Neuronal stem cell (in vitro differentiated cells): Measurements from ENCODE around the gene PARP15.

Experiments used
- DNase-seq: peaks from one replicate; pipeline ENCODE4 v3.0.0-alpha.2; 2013; ENCODE audit warnings: low spot score
- H2AFZ ChIP-seq: one replicate; pipeline ENCODE4 v1.6.1; 2013; ENCODE audit warnings: mild to moderate bottlenecking, low read length, inconsistent platforms
- H2AK5ac ChIP-seq: 2 replicates; pipeline ENCODE4 v1.6.1; 2013; ENCODE audit warnings: low read depth, mild to moderate bottlenecking, inconsistent platforms, low read length, moderate library complexity, mixed read lengths
- H2BK120ac ChIP-seq: 2 replicates; pipeline ENCODE4 v1.6.1; 2013; ENCODE audit warnings: low read depth, mild to moderate bottlenecking, inconsistent platforms, low read length, moderate library complexity, mixed read lengths
- H2BK12ac ChIP-seq: one replicate; pipeline ENCODE4 v1.6.1; 2013; ENCODE audit warnings: low read length, inconsistent platforms
- H2BK15ac ChIP-seq: 2 replicates; pipeline ENCODE4 v1.6.1; 2013; ENCODE audit warnings: mild to moderate bottlenecking, low read length, inconsistent platforms, mixed read lengths
- H2BK5ac ChIP-seq: one replicate; pipeline ENCODE4 v1.6.1; 2013; ENCODE audit warnings: inconsistent platforms, mild to moderate bottlenecking, low read length, moderate library complexity
- H3K14ac ChIP-seq: one replicate; pipeline ENCODE4 v1.6.1; 2013; ENCODE audit warnings: low read length, inconsistent platforms
- H3K18ac ChIP-seq: 2 replicates; pipeline ENCODE4 v1.6.1; 2013; ENCODE audit warnings: low read length, inconsistent platforms
- H3K23ac ChIP-seq: 2 replicates; pipeline ENCODE4 v1.6.1; 2013; ENCODE audit warnings: low read depth, mild to moderate bottlenecking, mixed read lengths, low read length, inconsistent platforms; ENCODE audit not compliant: poor library complexity
- H3K27ac ChIP-seq: replicated peaks from 3 replicates; pipeline ENCODE4 v1.5.1; 2013; ENCODE audit warnings: low read length, inconsistent platforms
- H3K27me3 ChIP-seq, 3 experiments: 2 replicates each; pipeline ENCODE4 v1.6.1; 2013; ENCODE audit warnings: low read length in 3 of 3, mild to moderate bottlenecking in 2 of 3, inconsistent platforms in 1 of 3, low read depth in 1 of 3, mixed read lengths in 1 of 3, moderate library complexity in 1 of 3; ENCODE audit not compliant: control insufficient read depth in 3 of 3, insufficient read depth in 3 of 3
- H3K36me3 ChIP-seq, 2 donors: replicated peaks in 1 of 2; 2 replicates each; pipeline ENCODE4 v1.6.1; 2013; ENCODE audit warnings: low read length in 2 of 2; ENCODE audit not compliant: control insufficient read depth in 2 of 2, insufficient read depth in 2 of 2
- H3K4ac ChIP-seq: 2 replicates; pipeline ENCODE4 v1.6.1; 2013; ENCODE audit warnings: inconsistent platforms, mild to moderate bottlenecking, low read length, moderate library complexity
- H3K4me1 ChIP-seq, 2 donors: 1 replicate in 1 of 2; 2 replicates in 1 of 2; pipeline ENCODE4 v1.6.1; 2013; ENCODE audit warnings: low read length in 2 of 2, low read depth in 1 of 2; ENCODE audit not compliant: control insufficient read depth in 2 of 2, insufficient read depth in 1 of 2
- H3K4me2 ChIP-seq: one replicate; pipeline ENCODE4 v1.6.1; 2013; ENCODE audit warnings: mild to moderate bottlenecking, low read length, inconsistent platforms; ENCODE audit not compliant: insufficient read depth, poor library complexity, severe bottlenecking
- H3K4me3 ChIP-seq, 2 donors: 2 replicates each; pipeline ENCODE4 v1.5.1; 2013; ENCODE audit warnings: low read length in 2 of 2, mild to moderate bottlenecking in 2 of 2, inconsistent platforms in 1 of 2, moderate library complexity in 1 of 2
- H3K79me1 ChIP-seq: one replicate; pipeline ENCODE4 v1.6.1; 2013; ENCODE audit warnings: low read depth, mild to moderate bottlenecking, inconsistent platforms, low read length, moderate library complexity
- H3K9ac ChIP-seq: one replicate; pipeline ENCODE4 v1.6.1; 2013; ENCODE audit warnings: mild to moderate bottlenecking, low read depth, low read length, inconsistent platforms; ENCODE audit not compliant: poor library complexity
- H3K9me3 ChIP-seq, 2 donors: replicated peaks in 1 of 2; 2 replicates each; pipeline versions ENCODE3 to v1.6.1; 2013; ENCODE audit warnings: low read length in 2 of 2, mild to moderate bottlenecking in 2 of 2, inconsistent platforms in 1 of 2, low read depth in 1 of 2, mixed read lengths in 1 of 2, moderate library complexity in 1 of 2; ENCODE audit not compliant: control insufficient read depth in 2 of 2, insufficient read depth in 1 of 2
- H4K8ac ChIP-seq: one replicate; pipeline ENCODE4 v1.6.1; 2013; ENCODE audit warnings: low read depth, mild to moderate bottlenecking, inconsistent platforms, low read length, moderate library complexity
- H4K91ac ChIP-seq: one replicate; pipeline ENCODE4 v1.6.1; 2013; ENCODE audit warnings: low read length, low read depth, mild to moderate bottlenecking, inconsistent platforms; ENCODE audit not compliant: poor library complexity
- WGBS, 2 donors: extraction: QIAGEN DNeasy Blood & Tissue Kit; methylation state at CpG; one replicate each; pipeline ENCODE4 v1.1.7; 2013; ENCODE audit warnings: missing lambda C conversion rate in 2 of 2, mixed read lengths in 1 of 2; ENCODE audit not compliant: insufficient read length in 2 of 2, insufficient replicate concordance in 1 of 2; ENCODE audit errors: extremely low coverage in 2 of 2; 5-methylcytosine and 5-hydroxymethylcytosine counted together

Gene PARP15

GRCh38 chr3:122668930-122669730 lies 91.7 kb downstream of the PARP15 start:
- H3K9ac ChIP-seq: no peak overlapping the region
- no peak overlapping the region for H2AFZ ChIP-seq
- H3K27ac ChIP-seq: no peak overlapping the region
- no peak overlapping the region for H3K4me2 ChIP-seq
- H3K23ac ChIP-seq: no peak overlapping the region
- no peak overlapping the region for H3K4me3 ChIP-seq
- peaks cover 0 to 2% (median 0%) of the 10 kb centered on the region in 3 experiments for H3K27me3 ChIP-seq
- no peak for DNase-seq
- H3K36me3 ChIP-seq: no peaks in the 10 kb centered on the region
- no peak overlapping the region for H2BK15ac ChIP-seq
- H3K79me1 ChIP-seq: no peaks in the 10 kb centered on the region
- no CpG with 5 or more reads among the region's 8 CpGs for WGBS, 2 donors
- no peak overlapping the region for H4K8ac ChIP-seq
- H2AK5ac ChIP-seq: no peak overlapping the region
- no peak overlapping the region for H3K14ac ChIP-seq
- H3K18ac ChIP-seq: no peak overlapping the region
- H2BK12ac ChIP-seq: no peak overlapping the region
- no peak overlapping the region for H2BK120ac ChIP-seq
- no peak overlapping the region for H2BK5ac ChIP-seq
- no peaks in the 10 kb centered on the region for H3K4me1 ChIP-seq
- H3K9me3 ChIP-seq: no peaks in the 10 kb centered on the region
- no peak overlapping the region for H3K4ac ChIP-seq
- H4K91ac ChIP-seq: no peak overlapping the region

- no peak overlapping the region for H2AFZ ChIP-seq
These were observed 94.1 kb downstream of the PARP15 start for GRCh38 chr3:122671553-122671952.

DNA sequence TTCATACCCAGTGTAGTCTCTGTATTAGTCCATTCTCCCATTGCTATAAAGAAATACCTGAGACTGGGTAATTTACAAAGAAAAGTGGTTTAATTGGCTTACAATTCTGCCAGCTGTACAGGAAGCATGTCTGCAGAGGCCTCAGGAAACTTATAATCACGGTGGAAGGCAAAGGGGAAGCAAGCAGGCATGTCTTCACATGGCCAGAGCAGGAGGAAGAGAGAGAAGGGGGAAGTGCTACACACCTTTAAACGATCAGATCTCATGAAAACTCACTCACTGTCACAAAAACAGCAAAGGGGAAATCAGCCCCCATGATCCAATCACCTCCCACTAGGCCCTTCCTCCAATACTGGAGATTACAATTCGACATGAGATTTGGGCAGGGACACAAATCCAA lies 96.9 kb downstream of the PARP15 start:
- H4K91ac ChIP-seq: no peak overlapping the region
- H2BK12ac ChIP-seq: no peak overlapping the region
- WGBS, 2 donors: no CpG with 5 or more reads among the region's 3 CpGs
- no peak overlapping the region for H3K4me2 ChIP-seq
- H3K27ac ChIP-seq: no peak overlapping the region
- no peak overlapping the region for H2BK15ac ChIP-seq
- DNase-seq: no peak
- H2BK5ac ChIP-seq: no peak overlapping the region
- peak overlapping the region; percentile 57 for H2AFZ ChIP-seq
- H3K36me3 ChIP-seq: no peaks in the 10 kb centered on the region
- H3K9me3 ChIP-seq: no peaks in the 10 kb centered on the region
- peaks cover 0 to 12% (median 3%) of the 10 kb centered on the region in 3 experiments for H3K27me3 ChIP-seq
- H3K79me1 ChIP-seq: no peaks in the 10 kb centered on the region
- no peak overlapping the region for H2BK120ac ChIP-seq
- H3K4me1 ChIP-seq: peaks cover 1% of the 10 kb centered on the region in 2 donors
- H3K9ac ChIP-seq: no peak overlapping the region
- H4K8ac ChIP-seq: no peak overlapping the region
- no peak overlapping the region for H3K4me3 ChIP-seq
- H3K23ac ChIP-seq: no peak overlapping the region
- no peak overlapping the region for H3K4ac ChIP-seq
- H3K18ac ChIP-seq: no peak overlapping the region
- no peak overlapping the region for H2AK5ac ChIP-seq
- H3K14ac ChIP-seq: no peak overlapping the region

More at GRCh38 chr3:122671553-122671952, 94.1 kb downstream of the PARP15 start:
- H3K79me1 ChIP-seq: no peaks in the 10 kb centered on the region
- no peak overlapping the region for H3K18ac ChIP-seq
- H3K4me2 ChIP-seq: no peak overlapping the region
- no peak overlapping the region for H3K14ac ChIP-seq
- H3K27ac ChIP-seq: no peak overlapping the region
- no peaks in the 10 kb centered on the region for H3K4me1 ChIP-seq
- no peak for DNase-seq
- H4K8ac ChIP-seq: no peak overlapping the region
- H3K4me3 ChIP-seq: no peak overlapping the region
- no peak overlapping the region for H3K4ac ChIP-seq
- H2BK120ac ChIP-seq: no peak overlapping the region
- H2BK5ac ChIP-seq: no peak overlapping the region
- no peak overlapping the region for H2AK5ac ChIP-seq
- no peak overlapping the region for H2BK12ac ChIP-seq
- no peaks in the 10 kb centered on the region for H3K36me3 ChIP-seq
- peaks cover 0 to 3% (median 2%) of the 10 kb centered on the region in 3 experiments for H3K27me3 ChIP-seq
- WGBS, 2 donors: no CpG with 5 or more reads among the region's 2 CpGs
- no peak overlapping the region for H3K9ac ChIP-seq
- H3K23ac ChIP-seq: no peak overlapping the region
- no peaks in the 10 kb centered on the region for H3K9me3 ChIP-seq
- H2BK15ac ChIP-seq: no peak overlapping the region
- H4K91ac ChIP-seq: no peak overlapping the region

DNA sequence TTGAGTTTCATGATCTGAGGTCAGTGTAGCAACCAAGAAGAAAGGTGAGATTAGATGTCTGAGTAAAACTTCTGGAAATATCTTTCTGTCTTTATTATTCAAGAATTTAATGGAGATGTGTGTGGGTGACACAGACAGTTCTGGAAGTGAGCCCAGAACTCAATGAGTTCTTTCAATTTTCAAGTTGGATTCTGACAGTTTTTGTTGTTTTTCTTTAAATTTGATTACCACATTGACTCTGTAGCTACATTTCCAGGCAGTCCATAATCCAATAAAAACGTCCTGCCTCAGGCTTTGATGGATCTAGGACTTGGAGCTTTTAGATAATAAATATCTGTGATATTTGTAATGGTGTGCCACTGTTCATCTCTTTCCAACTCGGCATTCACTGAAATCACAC lies 99.3 kb downstream of the PARP15 start:
- H3K27me3 ChIP-seq: peaks cover 2 to 25% (median 12%) of the 10 kb centered on the region in 3 experiments
- no peak overlapping the region for H3K9ac ChIP-seq
- no peaks in the 10 kb centered on the region for H3K9me3 ChIP-seq
- H3K18ac ChIP-seq: no peak overlapping the region
- no peak overlapping the region for H3K4me3 ChIP-seq
- H2AK5ac ChIP-seq: no peak overlapping the region
- peaks cover 5% of the 10 kb centered on the region in 2 donors for H3K4me1 ChIP-seq
- no peak overlapping the region for H2BK12ac ChIP-seq
- no peak overlapping the region for H3K4me2 ChIP-seq
- H3K27ac ChIP-seq: no peak overlapping the region
- no peak overlapping the region for H2BK5ac ChIP-seq
- DNase-seq: no peak
- WGBS, 2 donors: no CpG with 5 or more reads among the region's 2 CpGs
- H2BK15ac ChIP-seq: no peak overlapping the region
- no peak overlapping the region for H3K14ac ChIP-seq
- no peaks in the 10 kb centered on the region for H3K36me3 ChIP-seq
- H4K8ac ChIP-seq: no peak overlapping the region
- H3K23ac ChIP-seq: no peak overlapping the region
- no peaks in the 10 kb centered on the region for H3K79me1 ChIP-seq
- H2AFZ ChIP-seq: no peak overlapping the region
- no peak overlapping the region for H2BK120ac ChIP-seq
- no peak overlapping the region for H3K4ac ChIP-seq
- H4K91ac ChIP-seq: no peak overlapping the region
